ENCODE measurements around the gene FANCM.

The FANCM gene

DNA sequence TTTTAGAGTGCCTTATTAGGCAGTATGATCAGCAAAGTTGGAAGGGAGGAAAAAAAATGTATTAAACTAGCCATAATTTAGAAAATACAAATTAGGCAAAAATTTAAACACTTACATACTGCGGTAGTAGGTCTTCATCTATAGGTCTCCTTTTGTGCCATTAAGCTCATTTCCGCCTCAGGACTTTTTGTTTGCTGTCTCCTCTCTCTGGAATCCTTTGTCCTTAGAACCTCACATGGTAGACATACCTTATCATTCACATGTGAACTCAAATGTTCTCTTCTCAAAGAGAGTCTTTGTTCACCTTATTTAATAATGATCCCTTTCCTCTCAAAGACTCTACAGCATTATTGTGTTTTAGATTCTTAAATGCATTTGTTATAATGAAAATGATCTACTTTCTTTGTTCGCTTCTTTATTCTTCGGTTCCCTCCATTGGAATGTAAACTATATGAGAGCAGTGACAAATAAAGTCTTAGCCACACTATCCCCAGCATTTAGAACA is 14.7 kb downstream of the FANCM start:
- Histone ChIP-seq H3K4me2 (no peak overlapping the region), H3K4me1 (no peaks in the 10 kb centered on the region), H3K9ac (no peak overlapping the region), H3K4me3 (no peak overlapping the region), H4K20me1 (peaks cover 0 to 3% (median 0%) of the 10 kb centered on the region in 11 experiments; a peak in 1 of 22 replicates), H3K9me3 (replicated peaks in 1 of 11) (peaks cover 0 to 2% (median 0%) of the 10 kb centered on the region in 11 experiments; a peak in 3 of 22 replicates), H3K36me3 (peaks cover 0 to 47% (median 24%) of the 10 kb centered on the region in 11 experiments; a peak in 19 of 22 replicates), H3K27me3 (no peaks in the 10 kb centered on the region), H3K27ac (no peak overlapping the region)
- TF ChIP-seq Cebpa-rat (IDR thresholded peaks at IDR 0.05) = no peak

DNA sequence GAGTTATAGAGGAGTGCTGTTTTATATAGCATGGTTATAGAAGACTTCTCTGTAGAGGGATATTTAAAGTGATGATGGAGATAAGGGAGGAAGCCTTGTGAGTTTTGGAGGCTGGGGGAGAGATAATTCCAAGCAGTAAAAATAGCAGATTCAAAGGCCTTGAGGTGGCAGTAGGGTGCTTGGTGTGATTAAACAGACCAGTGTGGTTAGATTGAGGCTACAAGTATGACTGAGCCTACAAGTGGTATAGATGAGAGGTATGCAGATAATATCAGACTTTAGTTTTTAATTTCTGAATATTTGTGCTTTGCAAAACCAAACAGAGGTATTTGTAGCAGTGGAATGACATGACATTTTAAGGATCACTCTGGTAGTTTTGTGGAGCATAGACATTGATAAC is 20.3 kb downstream of the FANCM start:
- no peak for TF ChIP-seq Cebpa-rat (IDR thresholded peaks at IDR 0.05)
- no peaks in the 10 kb centered on the region for H3K4me1 ChIP-seq
- H4K20me1 ChIP-seq = 0 out of 22 replicates have a peak, but pooled peaks cover 0 to 3% (median 0%) of the 10 kb centered on the region in 11 experiments
- H3K27ac ChIP-seq = no peak overlapping the region
- peaks cover 0 to 78% (median 27%) of the 10 kb centered on the region in 11 experiments; a peak in 17 of 22 replicates for H3K36me3 ChIP-seq
- no peaks in the 10 kb centered on the region for H3K9me3 ChIP-seq (replicated peaks in 1 of 11)
- H3K27me3 ChIP-seq = no peaks in the 10 kb centered on the region
- H3K4me3 ChIP-seq = no peak overlapping the region
- H3K4me2 ChIP-seq = no peak overlapping the region
- H3K9ac ChIP-seq = no peak overlapping the region

DNA sequence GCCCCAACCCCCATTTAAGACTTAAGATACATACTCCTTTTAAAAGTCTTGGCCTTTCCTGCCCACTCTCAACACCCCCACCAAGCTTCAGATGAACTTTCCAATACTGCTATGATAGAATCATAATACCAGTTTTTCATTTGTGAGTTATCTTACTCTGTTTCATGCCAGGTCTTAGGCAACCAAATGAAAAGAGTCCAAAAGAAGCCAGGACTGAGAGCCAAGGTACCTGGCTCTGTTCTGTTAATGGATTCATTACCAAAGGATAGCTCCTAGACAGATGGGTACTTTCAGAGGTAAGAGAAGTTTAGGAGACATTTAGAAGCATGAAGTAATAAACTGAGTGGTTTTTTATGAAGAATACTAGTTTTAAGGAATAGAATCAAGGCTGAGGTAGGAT is 34.2 kb downstream of the FANCM start:
- Histone ChIP-seq H3K4me3 (no peak overlapping the region), H4K20me1 (no peaks in the 10 kb centered on the region), H3K36me3 (peaks cover 13 to 82% (median 47%) of the 10 kb centered on the region in 11 experiments), H3K4me2 (no peak overlapping the region), H3K4me1 (no peaks in the 10 kb centered on the region), H3K9ac (no peak overlapping the region), H3K9me3 (replicated peaks in 1 of 11) (no peaks in the 10 kb centered on the region), H3K27ac (no peak overlapping the region), H3K27me3 (no peaks in the 10 kb centered on the region)
- no peak for TF ChIP-seq Cebpa-rat (IDR thresholded peaks at IDR 0.05)

DNA sequence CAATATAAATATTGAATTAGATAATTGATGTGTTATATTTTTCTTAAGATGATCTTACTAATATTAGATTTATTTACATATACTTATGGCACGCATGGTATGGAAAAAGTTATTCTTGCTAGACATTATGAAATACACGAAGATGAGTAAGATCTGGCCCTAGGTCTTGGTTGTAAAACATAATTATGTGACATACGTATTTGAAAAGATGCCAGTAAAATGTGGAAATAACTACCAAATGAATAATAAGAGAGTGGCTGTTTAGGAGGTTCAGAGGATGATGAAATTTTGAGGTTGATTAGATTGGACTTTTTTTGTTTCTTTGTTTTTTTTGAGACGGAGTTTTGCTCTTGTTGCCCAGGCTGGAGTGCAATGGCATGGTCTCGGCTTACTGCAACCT is 41.3 kb downstream of the FANCM start:
- Histone ChIP-seq H3K4me2 (no peak overlapping the region), H3K36me3 (peaks cover 0 to 41% (median 12%) of the 10 kb centered on the region in 11 experiments; a peak in 14 of 22 replicates), H3K9me3 (replicated peaks in 1 of 11) (no peaks in the 10 kb centered on the region), H3K27me3 (no peaks in the 10 kb centered on the region), H3K27ac (no peak overlapping the region), H3K9ac (no peak overlapping the region), H4K20me1 (no peaks in the 10 kb centered on the region), H3K4me3 (no peak overlapping the region), H3K4me1 (no peaks in the 10 kb centered on the region)
- no peak for TF ChIP-seq Cebpa-rat (IDR thresholded peaks at IDR 0.05)

DNA sequence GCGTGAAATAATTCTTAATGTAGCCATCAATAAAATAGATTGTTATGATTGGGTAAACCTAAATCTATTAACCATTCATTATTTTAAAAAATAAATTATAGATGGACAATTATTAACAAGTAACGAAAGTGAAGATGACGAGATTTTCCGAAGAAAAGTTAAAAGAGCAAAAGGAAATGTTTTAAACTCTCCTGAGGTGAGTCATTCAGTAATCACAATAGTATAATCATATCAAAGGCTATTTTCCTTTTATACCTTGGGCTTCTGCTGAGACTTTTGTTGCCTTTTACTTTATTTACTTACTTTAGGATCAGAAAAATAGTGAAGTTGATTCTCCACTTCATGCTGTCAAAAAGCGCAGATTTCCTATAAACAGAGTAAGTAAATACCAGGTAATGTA is 45.6 kb downstream of the FANCM start:
- Histone ChIP-seq H3K36me3 (peaks cover 0 to 29% (median 11%) of the 10 kb centered on the region in 11 experiments; a peak in 12 of 22 replicates), H3K9me3 (replicated peaks in 1 of 11) (no peaks in the 10 kb centered on the region), H3K4me3 (no peak overlapping the region), H3K4me2 (no peak overlapping the region), H3K9ac (no peak overlapping the region), H3K27ac (no peak overlapping the region), H4K20me1 (no peaks in the 10 kb centered on the region), H3K27me3 (no peaks in the 10 kb centered on the region), H3K4me1 (no peaks in the 10 kb centered on the region)
- no peak for TF ChIP-seq Cebpa-rat (IDR thresholded peaks at IDR 0.05)

DNA sequence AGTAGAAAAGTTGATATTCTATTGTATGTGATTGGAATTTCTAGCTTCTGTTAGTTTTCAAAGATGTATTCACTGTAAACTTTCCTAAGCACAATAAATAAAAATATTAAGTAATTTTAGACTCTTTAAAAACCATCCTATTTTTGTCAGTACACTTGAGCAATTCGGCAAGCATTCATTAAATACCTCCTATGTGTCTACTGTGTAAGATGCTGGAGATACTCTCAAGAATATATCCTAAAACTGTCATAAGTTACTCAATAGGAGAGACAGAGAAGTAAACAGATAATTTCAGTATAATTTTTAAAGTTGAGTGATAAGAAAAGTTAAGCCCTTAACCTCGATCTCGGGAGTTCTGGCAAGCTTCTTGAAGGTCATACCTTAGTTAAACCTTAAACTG is 46.1 kb downstream of the FANCM start:
- TF ChIP-seq Cebpa-rat (IDR thresholded peaks at IDR 0.05) = no peak
- Histone ChIP-seq H4K20me1 (no peaks in the 10 kb centered on the region), H3K27ac (no peak overlapping the region), H3K4me1 (no peaks in the 10 kb centered on the region), H3K4me3 (no peak overlapping the region), H3K36me3 (peaks cover 0 to 32% (median 11%) of the 10 kb centered on the region in 11 experiments; a peak in 14 of 22 replicates), H3K27me3 (no peaks in the 10 kb centered on the region), H3K4me2 (no peak overlapping the region), H3K9me3 (replicated peaks in 1 of 11) (no peaks in the 10 kb centered on the region), H3K9ac (no peak overlapping the region)

DNA sequence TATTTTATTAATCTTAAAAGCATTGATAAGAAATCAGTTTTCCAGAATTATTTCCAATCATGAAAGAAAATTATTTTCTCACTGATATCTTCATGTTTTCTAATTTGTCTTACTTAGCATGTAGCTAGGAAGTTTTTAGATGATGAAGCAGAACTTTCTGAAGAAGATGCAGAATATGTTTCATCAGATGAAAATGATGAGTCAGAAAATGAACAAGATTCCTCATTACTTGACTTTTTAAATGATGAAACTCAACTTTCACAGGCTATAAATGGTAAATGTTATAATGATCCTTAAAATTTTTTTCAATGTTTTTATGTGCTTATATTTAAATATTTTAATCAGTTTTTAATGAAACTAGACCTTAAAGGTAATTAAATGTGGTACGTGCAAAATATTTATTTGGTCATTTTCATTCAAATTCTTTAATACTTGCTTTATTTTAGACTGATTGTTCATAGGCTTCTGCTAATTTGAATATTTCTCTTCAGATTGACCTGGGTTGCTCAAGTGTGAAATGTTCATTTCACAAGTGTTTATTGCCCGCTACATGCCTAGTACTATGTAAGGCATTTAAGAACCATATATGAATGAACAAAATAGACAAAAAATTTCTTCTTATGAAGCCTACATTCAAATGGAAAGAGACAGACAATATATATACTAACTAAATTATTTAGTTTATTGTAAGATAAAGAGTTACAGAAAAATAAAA is 49.5 kb downstream of the FANCM start:
- Histone ChIP-seq H3K4me2 (no peak overlapping the region), H3K9ac (no peak overlapping the region), H3K4me3 (no peak overlapping the region), H3K27ac (no peak overlapping the region), H3K36me3 (peaks cover 15 to 61% (median 36%) of the 10 kb centered on the region in 11 experiments; a peak in 21 of 22 replicates), H3K27me3 (no peaks in the 10 kb centered on the region), H3K9me3 (replicated peaks in 1 of 11) (no peaks in the 10 kb centered on the region), H3K4me1 (no peaks in the 10 kb centered on the region), H4K20me1 (no peaks in the 10 kb centered on the region)
- TF ChIP-seq Cebpa-rat (IDR thresholded peaks at IDR 0.05) = no peak

DNA sequence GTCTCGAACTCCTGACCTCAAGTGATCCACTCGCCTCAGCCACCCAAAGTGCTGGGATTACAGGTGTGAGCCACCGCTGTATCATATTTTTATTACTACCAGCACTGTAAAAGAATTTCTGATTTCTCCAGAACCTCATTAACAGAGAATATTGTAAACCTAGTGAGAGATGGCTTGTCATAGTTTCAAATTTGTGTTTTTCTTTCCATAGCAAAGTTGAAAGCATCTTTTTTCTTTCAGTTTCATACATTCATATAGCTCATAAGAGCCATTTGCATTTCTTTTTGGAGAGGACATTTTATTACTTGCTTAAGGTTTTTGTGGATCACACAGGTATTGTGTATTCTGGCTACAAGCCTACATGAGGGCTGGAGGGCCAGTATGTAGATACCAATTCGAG is 59.2 kb downstream of the FANCM start:
- Histone ChIP-seq H3K27ac (no peak overlapping the region), H3K4me2 (no peak overlapping the region), H3K4me1 (peaks cover 0 to 7% (median 0%) of the 10 kb centered on the region in 10 experiments; a peak in 2 of 20 replicates), H4K20me1 (no peaks in the 10 kb centered on the region; a peak in 1 of 22 replicates), H3K27me3 (no peaks in the 10 kb centered on the region), H3K9ac (no peak overlapping the region), H3K4me3 (no peak overlapping the region), H3K36me3 (peaks cover 0 to 65% (median 35%) of the 10 kb centered on the region in 11 experiments; a peak in 17 of 22 replicates), H3K9me3 (replicated peaks in 1 of 11) (no peaks in the 10 kb centered on the region)
- TF ChIP-seq Cebpa-rat (IDR thresholded peaks at IDR 0.05) = no peak

DNA sequence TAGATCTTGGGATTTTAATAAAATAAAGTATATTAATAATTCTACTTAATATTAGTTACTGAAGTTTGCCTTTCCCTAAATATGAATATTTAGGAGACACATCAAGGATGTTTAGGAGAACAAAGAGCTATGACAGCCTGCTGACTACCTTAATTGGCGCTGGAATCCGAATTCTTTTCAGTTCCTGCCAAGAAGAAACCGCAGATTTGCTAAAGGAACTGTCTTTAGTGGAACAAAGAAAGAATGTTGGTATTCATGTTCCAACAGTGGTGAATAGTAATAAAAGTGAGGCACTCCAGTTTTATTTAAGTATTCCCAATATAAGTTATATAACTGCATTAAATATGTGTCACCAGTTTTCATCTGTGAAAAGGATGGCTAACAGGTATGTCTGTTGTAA is 62.8 kb downstream of the FANCM start:
- 0 out of 22 replicates have a peak, but pooled peaks cover 0 to 9% (median 0%) of the 10 kb centered on the region in 11 experiments for H4K20me1 ChIP-seq
- no peak overlapping the region for H3K4me3 ChIP-seq
- H3K27ac ChIP-seq = no peak overlapping the region
- no peak for TF ChIP-seq Cebpa-rat (IDR thresholded peaks at IDR 0.05)
- no peak overlapping the region for H3K4me2 ChIP-seq
- H3K4me1 ChIP-seq = no peaks in the 10 kb centered on the region
- H3K27me3 ChIP-seq = no peaks in the 10 kb centered on the region
- H3K9ac ChIP-seq = no peak overlapping the region
- H3K36me3 ChIP-seq = peaks cover 15 to 64% (median 38%) of the 10 kb centered on the region in 11 experiments; a peak in 19 of 22 replicates
- no peaks in the 10 kb centered on the region for H3K9me3 ChIP-seq (replicated peaks in 1 of 11)

All from BLaER1 treated with 17β-estradiol and CSF1 and Interleukin-3, amounts not matched to agents 10 nM and 100 nM (cell line).